ENCODE results near the gene GPR25.
"Not testable (repeated sequence)": the region's sequence is repeated elsewhere in the genome, so short reads cannot be mapped to it uniquely, and the experiment has no call there.

GPR25 gene

DNA sequence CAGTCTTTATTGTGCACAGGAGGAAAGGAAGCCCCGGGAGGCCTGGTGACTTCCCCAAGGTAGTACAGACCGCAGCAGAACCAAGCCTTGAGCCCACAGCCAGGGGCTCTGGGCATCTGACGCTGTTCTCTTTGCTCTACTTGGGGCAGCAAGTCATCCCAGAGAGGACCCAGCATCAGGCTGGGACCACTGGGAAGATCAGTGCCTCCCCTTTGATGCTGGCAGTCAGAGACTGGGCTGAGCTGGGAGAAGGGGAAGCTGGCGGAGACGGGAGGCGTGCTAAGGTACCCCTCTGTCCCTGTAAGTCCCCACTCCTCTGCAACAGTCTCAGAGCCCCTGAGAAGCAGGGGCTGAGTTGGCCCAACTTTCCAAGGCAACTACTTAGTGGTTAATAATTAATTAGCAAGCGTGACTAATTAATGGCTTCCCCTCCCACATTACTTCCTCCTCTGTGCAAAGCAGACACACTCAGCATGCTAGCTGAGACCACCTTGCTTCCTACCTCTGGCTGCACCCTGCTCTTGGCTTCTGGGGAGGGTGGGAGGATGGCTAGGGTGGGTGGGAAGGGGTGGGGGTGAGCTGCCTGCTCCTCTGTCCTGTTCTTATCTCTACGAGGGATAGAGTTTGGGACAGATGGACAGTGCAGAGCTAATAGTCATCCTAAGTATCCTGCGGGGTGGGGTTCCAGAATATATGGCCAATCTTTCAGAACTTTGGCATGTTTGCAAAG lies 23.2 kb downstream of the GPR25 start:
- DNase-seq, result no peak

DNA sequence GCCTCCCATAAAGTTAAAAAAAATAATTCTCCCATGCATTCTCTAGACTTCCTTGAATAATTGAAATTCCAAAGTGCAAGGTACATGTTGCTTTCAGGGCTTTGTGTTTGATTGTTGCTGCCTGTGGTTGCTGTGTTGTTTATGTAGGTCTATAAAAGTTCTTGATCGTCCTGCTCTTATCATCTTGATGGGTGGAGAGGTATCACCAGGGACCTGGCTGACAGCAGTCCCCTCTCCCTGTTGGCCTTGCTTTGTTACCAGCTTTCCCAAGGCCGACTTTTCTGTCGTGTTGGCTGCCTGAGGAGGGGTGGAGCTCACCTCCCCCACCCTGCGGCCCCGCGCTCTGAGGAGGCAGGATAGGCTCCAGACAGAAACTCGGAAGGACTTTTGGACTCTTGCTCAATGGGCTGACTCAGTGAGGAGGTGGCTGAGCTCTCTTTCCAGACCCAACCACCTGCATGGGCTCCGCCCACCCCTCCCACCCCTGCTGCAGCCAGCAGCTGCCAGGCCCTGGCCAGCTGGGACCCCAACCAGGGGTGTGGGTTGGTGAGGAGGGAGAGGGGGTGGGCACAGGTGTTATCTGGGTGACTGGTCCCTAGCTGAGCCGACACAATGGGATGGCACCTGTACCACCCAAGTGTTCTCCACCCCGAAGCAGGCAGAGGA lies 23.9 kb downstream of the GPR25 start:
- DNase-seq, result no peak

GRCh38 chr1:200897259-200897658 lies 24.5 kb downstream of the GPR25 start:
- DNase-seq, result no peak

DNA sequence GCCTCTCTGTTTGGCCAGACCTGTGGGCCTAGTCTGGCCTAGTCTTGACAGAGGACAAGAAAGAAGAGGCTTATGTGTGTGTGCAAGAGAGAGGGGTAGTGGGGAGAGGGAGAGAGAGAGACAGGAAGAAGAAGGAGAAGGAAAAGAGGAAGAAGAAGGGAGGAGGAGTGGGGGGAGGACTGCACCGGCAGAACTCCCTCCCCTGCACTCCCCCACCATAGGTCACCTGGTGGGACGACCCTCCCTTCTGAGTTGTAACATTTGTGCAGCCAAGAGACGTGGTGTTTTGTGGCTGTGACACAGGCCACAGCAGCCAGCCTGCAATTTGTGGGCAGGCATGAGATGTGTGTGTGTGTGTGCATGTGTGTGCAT lies 26.2 kb downstream of the GPR25 start:
- DNase-seq, result no peak

- DNase-seq, result no peak
Observed at GRCh38 chr1:200899451-200899915, 26.7 kb downstream of the GPR25 start.

DNA sequence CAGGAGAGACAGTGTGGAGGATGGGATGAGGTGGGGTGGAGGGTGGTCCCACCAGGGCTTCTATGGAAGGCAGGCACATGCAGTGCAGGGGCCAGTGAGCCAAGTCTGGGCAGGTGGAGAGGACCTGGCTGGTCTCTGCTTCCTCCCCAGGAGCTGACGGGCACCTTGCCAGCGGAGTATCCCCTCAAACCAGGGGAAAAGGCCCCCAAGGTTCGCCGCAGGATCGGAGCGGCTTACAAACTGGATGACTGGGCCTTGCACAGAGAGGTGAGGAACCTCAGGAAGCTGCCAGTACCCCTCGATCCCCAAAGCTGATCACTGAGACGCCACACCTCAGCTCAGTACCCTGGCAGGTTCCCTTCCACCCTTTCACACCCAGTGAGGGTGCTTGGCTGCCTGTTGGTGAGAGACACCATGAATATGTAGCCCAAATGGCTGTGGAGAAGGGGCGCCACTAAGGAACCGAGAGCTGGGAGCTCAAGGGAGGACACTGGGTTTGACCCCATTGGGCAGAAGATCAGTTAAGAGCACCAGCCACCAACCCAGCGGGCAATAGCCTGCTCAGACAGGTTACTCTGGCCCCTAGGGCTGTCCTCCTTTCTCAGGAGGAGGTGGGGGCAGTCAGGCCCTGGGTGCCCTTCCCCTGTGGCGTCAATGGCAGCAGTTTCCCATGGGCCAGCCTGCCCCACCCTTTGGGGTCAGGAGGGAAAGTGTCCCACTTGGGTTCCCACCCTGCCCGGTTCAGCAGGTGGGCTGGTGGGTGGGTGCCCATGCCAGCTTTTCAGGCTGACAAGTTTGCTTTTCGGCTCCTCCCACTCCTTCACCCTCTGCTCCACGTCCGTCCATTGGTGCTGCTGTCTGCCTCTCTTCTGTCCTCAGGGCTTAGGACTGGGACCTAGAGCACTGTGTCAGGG lies 27.4 kb downstream of the GPR25 start:
- no peak for DNase-seq

DNA sequence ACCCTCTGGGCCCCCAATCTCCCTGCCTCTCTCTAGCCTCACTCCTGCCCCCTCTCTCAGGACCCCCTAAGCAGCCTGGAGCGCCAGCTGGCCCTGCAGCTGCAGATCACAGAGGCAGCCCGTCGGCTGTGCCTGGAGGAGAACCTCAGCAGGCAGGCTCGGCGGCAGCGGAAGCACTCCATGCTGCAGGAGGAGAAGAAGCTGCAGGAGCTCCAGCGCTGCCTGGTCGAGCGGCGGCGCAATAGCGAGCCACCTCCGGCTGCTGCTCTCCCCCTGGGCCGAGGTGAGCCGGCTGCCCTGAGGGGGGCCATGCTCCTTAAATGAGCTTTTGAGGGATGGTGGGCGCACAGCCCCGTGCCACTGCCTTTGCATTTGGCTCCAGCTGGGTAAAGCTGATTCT lies 28.1 kb downstream of the GPR25 start:
- no peak for DNase-seq

GRCh38 chr1:200901350-200901749 lies 28.6 kb downstream of the GPR25 start:
- no peak for DNase-seq

GRCh38 chr1:200901796-200902444 lies 29.1 kb downstream of the GPR25 start:
- no peak for DNase-seq

DNA sequence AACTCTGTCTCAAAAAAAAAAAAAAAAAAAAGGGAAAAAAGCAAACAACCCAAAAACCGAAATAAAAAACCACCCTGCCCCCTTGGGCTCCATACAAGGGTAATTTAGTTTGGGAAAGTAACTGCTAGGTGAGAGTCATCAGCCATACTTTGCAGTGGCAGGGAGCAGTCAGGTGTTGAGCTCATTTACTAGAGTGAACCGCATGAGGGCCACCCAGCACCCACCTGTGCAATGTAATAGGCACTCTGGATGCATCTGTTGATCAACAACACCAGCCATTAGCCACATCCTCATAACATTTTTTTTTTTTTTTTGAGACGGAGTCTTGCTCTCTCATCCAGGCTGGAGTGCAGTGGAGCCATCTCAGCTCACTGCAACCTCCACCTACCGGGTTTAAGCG lies 31.0 kb downstream of the GPR25 start:
- no peak for DNase-seq

DNA sequence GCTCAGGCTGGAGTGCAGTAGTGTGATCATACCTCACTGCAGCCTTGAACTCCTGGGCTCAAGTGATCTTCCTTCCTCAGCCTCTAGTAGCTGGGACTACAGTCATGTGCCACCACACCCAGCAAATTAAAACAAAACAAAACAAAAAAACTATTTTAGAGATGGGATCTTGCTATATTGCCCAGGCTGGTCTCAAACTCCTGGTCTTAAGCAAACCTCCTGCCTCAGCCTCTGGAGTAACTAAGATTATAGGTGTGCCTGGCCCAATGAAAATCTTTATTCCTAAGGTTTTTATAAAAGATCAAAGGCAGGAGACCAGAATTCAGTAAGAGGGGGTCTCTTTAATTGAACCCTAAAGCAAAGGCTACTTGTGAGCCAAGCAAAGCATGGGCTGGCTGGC lies 32.0 kb downstream of the GPR25 start:
- no peak for DNase-seq

DNA sequence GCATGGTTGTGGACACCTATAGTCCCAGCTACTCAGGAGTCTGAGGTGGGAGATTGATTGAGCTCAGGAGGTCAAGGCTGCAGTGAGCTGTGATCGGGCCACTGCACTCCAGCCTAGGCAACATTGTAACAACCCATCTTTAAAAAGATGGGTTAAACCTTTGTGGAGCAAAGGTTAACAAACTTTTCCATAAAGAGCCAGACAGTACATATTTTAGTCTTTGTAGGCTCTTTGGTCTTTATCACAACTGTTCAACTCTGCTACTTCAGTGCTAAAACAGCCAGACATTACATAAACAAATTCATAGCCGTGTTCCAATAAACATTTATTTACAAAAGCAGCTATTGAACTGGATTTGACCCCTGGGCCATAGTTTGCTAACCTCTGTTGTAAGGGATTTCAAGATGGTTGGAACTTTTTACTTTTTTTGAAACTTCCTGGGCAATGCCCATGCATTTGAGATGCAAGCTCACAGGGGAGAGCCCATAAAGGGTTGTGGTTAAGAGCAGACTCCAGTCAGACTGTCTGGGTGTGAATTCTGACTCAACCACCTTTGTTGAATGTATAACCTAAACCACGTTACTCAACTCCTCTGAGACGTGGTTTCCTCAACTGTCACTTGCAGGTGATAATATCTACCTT lies 32.8 kb downstream of the GPR25 start:
- no peak for DNase-seq

DNA sequence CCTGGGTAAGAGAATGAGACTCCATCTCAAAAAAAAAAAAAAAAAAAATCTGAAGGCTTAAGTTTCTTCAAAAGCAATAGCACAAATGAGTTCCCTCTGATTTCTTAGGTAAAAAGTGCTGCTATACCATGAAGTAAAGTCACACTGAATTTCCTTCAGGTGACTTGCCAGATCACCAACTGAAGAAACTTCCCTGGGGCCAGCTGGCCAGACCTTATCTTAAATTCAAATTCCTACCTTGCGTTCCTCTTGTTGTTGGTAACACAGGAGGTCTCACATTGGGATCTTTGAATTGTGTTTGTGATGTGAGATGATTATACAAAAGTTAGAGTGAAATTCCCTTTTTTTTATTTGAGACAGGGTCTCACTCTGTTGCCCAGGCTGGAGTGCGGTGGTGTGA lies 33.7 kb downstream of the GPR25 start:
- no peak for DNase-seq

DNA sequence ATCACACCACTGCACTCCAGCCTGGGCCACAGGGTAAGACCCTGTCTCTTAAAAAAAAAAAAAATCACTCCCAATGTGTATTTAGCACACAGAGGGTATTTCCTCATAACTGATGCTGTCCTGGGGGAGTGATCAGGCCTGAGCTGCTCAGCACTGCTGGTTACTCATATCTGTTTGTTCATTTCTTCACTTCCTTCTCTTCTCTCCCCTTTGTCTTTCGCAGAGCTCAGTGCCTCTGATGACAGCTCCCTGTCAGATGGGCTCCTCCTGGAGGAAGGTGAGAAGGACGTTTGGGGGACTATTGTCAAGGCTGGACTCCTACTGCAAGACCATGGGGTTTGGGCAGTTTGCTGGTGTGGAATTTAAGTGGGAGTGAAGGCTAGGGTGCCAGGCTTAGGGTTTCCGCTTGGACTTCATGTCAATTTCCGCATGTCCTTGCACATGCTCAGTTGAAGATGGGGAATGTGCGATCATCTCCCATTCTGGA lies 34.9 kb downstream of the GPR25 start:
- no peak for DNase-seq

DNA sequence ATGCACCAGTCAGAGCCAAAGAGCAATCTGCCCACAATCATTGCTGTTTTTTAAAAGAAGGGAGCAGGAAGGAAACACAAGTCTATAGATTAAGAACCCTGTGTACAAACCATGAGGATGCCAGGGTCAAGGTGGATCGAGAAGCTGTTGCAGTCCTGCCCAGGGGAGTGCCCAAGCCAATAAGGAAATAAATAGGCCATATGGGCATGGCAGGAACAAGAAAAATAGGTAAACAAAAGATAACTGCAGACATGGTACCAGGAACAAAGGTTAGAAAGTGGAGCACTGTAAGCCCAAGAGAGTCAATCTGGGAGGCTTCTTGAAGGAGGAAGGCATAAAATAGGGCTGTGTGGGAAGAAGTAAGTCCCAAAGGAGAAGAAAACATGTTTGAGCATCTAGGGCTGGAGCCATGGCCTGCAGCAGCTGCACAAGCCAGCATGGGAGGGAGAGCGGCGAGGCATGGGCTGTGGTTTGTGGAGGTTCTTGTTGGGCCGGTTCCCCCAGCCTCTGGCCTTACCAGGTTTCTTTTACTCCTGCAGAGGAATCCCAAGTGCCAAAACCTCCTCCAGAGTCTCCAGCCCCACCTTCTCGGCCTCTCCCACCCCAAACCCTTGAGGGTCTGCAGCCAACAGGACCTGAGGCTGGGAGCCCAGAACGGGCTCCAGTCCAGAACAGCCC lies 35.5 kb downstream of the GPR25 start:
- DNase-seq, result no peak

GRCh38 chr1:200909071-200909470 lies 36.3 kb downstream of the GPR25 start:
- DNase-seq, result no peak

DNA sequence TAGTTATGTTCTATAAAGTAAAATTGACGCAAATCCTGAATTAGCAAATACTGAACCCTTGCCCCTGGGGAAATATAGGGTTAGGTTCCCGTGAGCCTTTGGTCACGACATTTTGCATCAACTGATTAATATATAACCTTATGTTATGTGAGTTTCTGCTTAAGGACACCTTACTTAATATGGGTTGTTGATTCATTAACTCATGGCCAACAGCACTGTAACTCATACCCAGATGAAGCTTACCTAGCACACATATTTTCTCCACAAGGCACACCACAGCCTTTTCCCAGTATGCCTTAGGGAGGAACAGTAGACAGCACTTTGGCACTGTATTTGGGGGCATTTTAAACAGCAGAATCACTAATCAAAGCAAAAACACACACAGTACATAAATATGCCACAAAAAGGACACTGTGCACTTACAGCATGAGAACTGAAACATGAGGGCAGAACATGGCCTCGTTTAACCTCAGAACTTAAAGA lies 37.0 kb downstream of the GPR25 start:
- DNase-seq, result no peak

DNA sequence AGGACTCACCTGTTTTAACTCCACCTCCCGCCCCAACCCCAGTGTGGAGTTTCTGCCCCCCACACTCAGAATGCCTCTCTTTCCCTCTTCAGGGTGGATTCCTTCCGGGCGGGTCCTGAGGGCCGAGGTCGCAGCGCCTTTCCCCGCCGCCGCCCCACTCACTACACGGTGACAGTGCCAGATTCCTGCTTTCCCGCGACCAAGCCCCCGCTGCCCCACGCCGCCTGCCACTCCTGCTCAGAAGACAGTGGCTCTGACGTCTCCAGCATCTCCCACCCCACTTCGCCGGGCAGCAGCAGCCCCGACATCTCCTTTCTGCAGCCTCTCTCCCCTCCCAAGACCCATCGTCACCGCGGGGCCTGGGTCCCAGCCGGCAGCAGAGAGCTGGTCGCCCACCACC lies 38.6 kb downstream of the GPR25 start:
- DNase-seq, result no peak

GRCh38 chr1:200911936-200912335 lies 39.2 kb downstream of the GPR25 start:
- DNase-seq, result not testable (repeated sequence)

GRCh38 chr1:200912737-200913407 lies 40.1 kb downstream of the GPR25 start:
- no peak for DNase-seq

DNA sequence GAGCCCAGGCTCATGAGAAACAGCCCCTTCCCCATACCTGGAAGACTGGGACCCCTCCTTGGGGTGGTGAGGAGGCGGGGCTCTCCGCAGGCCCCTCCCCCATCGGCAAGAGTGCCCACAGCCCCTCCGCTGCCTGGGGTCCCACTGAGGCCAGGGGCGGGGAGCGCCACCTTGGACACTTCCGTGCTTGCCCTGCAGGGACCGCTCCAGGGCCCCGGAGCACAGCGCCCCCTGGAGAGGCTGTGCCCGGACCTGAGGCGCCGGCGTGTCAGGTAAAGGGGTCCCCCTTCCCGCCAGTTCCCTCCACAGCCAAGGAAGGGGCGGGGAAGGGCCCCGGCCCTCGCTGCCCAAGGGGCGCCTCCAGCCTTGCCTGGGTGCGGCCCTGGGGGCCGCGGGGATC lies 43.4 kb downstream of the GPR25 start:
- DNase-seq, result no peak

All from T1000 (cell line).